Ovary (tissue), 9 donors: ENCODE data around the gene MPV17L. TPM values are rescaled to one million over a fixed set of nuclear protein-coding genes. Genes with fewer than 3 reads are reported as not detected.
A peak's percentile ranks its signal among the peaks of the same experiment; 100 is the strongest.
"Not testable (repeated sequence)": the region's sequence is repeated elsewhere in the genome, so short reads cannot be mapped to it uniquely, and the experiment has no call there.

Experiments
- DNase-seq, 5 donors: peaks; one replicate each; pipeline ENCODE4 v3.0.0-alpha.2; 2019 to 2020
- H3K27ac ChIP-seq, 2 donors: fragments of 200-600 bp; one replicate each; pipeline versions ENCODE4 v1.5.1 to v1.8.0; 2019 to 2022
- H3K27me3 ChIP-seq: fragments of 200-600 bp; one replicate; pipeline ENCODE4 v1.8.0; 2022
- H3K36me3 ChIP-seq: fragments of 200-600 bp; sonication (generic); one replicate; pipeline ENCODE4 v1.5.1; 2019
- H3K4me1 ChIP-seq: one replicate; pipeline ENCODE4 v1.8.1; 2013; ENCODE audit warnings: mild to moderate bottlenecking, moderate library complexity; ENCODE audit not compliant: insufficient read depth
- H3K4me3 ChIP-seq: fragments of 200-600 bp; sonication (generic); one replicate; pipeline ENCODE4 v1.5.1; 2017
- H3K9me3 ChIP-seq, 2 donors: fragments of 200-600 bp in 1 of 2; sonication (generic) in 1 of 2; one replicate each; pipeline versions ENCODE4 v1.5.1 to v1.8.1; 2013 to 2019; ENCODE audit warnings: mild to moderate bottlenecking in 1 of 2, moderate library complexity in 1 of 2
- EP300 ChIP-seq: sonication (generic); formaldehyde crosslinking; IDR thresholded peaks from one replicate; pipeline ENCODE4 v1.6.1; 2017; ENCODE audit warnings: antibody characterized with exemption
- POLR2A ChIP-seq: fragments of 450-650 bp; IDR thresholded peaks from one replicate; pipeline ENCODE4 v1.6.1; 2017; ENCODE audit warnings: antibody characterized with exemption, mild to moderate bottlenecking, moderate library complexity
- WGBS, 3 donors: extraction: QIAGEN DNeasy Blood & Tissue Kit in 1 of 3; methylation state at CpG; one replicate each; pipeline versions ENCODE4 v1.1.5 to v1.1.7; 2013 to 2017; 5-methylcytosine and 5-hydroxymethylcytosine counted together
- intact Hi-C, 4 donors: fragments of 100-400 bp; cut with DNase I; formaldehyde crosslinking; loops; one replicate each; pipeline versions ENCODE4 v1.11.0 to v1.15.1; 2022 to 2023
- polyA plus RNA-seq, 2 donors: library from polyadenylated mRNA; stranded (reverse); fragments of 200-250 nt in 1 of 2; fragments of 350-450 nt in 1 of 2; fragmentation: Illumina TruSeq in 1 of 2; extraction: RNeasy Lipid Tissue Mini Kit (QIAGEN cat#74804) in 1 of 2; gene quantifications; one replicate each; pipeline ENCODE4 v1.2.3, GENCODE V29; 2013 to 2014
- total RNA-seq, 7 donors: library from RNA; depleted of rRNA in 2 of 7; stranded (reverse); fragments of >200 nt in 2 of 7; fragmentation: NEBNext Ultra II Directional in 3 of 7; extraction: Animal tissue kit (Norgen Biotek cat#: 25700) in 3 of 7; gene quantifications; one replicate each; pipeline versions ENCODE4 v1.1.0 to v1.2.4, GENCODE V29; 2016 to 2023
- TF ChIP-seq, protein P1 (sequence below), 3 donors: fragments of 450-650 bp in 2 of 3; fragments of 200-600 bp in 1 of 3; IDR thresholded peaks; one replicate each; pipeline versions ENCODE4 v1.5.1 to v1.8.0; 2016 to 2022; ENCODE audit warnings: antibody characterized with exemption in 3 of 3, mild to moderate bottlenecking in 1 of 3
- donor health status: DM: no; HTN: no; CAD: no; lungs with moderate emphysema.
- donor health status: DM: no; HTN: no; CAD: no.
- donor health status: Bipolar disorder and iron deficiency.
- donor health status: DM: yes; HTN: yes; CAD: no.
- donor health status: DM: no; HTN: no; CAD: no.
- donor health status: DM: yes; HTN: yes; CAD: no.

The MPV17L gene
- total and polyA plus RNA-seq, 9 donors, result 3.8 to 13.9 (median 10.2) TPM

DNA sequence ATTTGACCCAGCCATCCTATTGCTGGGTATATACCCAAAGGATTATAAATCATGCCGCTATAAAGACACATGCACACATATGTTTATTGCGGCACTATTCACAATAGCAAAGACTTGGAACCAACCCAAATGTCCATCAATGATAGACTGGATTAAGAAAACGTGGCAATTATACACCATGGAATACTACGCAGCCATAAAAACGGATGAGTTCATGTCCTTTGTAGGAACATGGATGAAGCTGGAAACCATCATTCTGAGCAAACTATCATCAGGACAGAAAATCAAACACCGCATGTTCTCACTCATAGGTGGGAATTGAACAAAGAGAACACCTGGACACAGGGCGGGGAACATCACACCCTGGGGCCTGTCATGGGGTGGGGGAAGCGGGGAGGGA, 2.5 kb upstream of the MPV17L start:
- H3K36me3 ChIP-seq, H3K27me3 ChIP-seq, H3K9me3 ChIP-seq, H3K27ac ChIP-seq, intact Hi-C loops, DNase-seq, H3K4me1 ChIP-seq, H3K4me3 ChIP-seq: not testable (repeated sequence)
- 92 to 95% (median 92%) methylated on average over 7 to 8 of the region's 8 CpGs for WGBS, 3 donors

DNA sequence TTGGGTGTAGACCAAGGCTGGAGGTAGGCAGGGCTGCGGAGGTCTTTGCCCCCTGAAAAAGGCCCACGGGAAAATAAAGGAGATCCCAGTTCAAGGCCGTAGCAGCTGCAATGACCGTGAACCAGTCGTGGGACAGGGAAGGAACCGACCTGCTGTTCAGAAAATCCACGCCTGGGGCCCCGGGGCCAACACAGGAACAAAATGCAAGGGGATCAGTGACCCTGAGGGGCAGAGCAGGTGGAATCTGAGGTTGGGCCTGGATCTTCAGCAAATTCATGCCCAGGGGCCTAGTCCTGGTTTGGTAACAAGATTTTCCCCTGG, 915 bp downstream of the MPV17L start:
- Histone ChIP-seq H3K27ac (peak overlapping the region in 1 of 2 donors; percentile 33), H3K4me3 (peak overlapping the region; percentile 57)
- H3K9me3 ChIP-seq, intact Hi-C loops, H3K36me3 ChIP-seq, H3K27me3 ChIP-seq, DNase-seq, H3K4me1 ChIP-seq: not testable (repeated sequence)
- 69 to 77% (median 76%) methylated on average over 8 of the region's 8 CpGs for WGBS, 3 donors

DNA sequence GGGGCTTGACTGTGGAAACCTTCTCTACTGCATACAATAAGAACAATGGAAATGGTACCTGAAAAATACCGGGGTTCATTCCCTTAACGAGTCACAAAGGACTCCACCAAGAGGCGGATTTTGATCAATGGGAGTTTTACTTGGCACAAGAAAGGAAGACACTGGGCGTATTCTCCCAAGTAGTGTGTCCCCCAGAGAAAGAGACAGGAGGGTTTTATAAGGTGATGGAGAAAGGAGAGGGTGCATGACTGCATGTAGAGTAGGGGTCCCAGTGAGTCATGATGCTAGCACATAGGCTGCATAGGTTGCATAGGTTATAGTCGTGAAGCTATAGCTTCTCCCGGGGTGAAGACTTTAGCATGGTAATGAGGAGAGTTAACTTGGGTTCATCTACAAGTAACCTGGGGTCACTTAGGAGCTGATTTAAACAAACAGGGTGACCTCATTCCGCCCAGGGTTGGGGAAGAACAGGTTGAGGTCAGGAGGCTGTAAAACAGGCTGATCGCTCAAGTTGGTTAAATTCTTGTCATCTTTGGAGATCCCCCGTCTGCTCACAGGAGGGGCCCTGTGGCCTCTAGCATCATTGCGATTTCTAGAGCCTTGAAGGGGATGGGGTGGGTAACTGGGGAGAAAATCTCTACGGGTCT, 1.5 kb downstream of the MPV17L start:
- H3K27me3 ChIP-seq, result no peaks in the 10 kb centered on the region
- intact Hi-C loops, result no loop called here
- TF ChIP-seq, protein P1, sequence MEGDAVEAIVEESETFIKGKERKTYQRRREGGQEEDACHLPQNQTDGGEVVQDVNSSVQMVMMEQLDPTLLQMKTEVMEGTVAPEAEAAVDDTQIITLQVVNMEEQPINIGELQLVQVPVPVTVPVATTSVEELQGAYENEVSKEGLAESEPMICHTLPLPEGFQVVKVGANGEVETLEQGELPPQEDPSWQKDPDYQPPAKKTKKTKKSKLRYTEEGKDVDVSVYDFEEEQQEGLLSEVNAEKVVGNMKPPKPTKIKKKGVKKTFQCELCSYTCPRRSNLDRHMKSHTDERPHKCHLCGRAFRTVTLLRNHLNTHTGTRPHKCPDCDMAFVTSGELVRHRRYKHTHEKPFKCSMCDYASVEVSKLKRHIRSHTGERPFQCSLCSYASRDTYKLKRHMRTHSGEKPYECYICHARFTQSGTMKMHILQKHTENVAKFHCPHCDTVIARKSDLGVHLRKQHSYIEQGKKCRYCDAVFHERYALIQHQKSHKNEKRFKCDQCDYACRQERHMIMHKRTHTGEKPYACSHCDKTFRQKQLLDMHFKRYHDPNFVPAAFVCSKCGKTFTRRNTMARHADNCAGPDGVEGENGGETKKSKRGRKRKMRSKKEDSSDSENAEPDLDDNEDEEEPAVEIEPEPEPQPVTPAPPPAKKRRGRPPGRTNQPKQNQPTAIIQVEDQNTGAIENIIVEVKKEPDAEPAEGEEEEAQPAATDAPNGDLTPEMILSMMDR (IDR thresholded peaks at IDR 0.05), result no peak
- TF ChIP-seq EP300, result no peak
- TF ChIP-seq POLR2A, result no peak
- H3K9me3 ChIP-seq, result no peaks in the 10 kb centered on the region
- H3K27ac ChIP-seq, result no peak overlapping the region
- no peak overlapping the region for H3K4me3 ChIP-seq
- H3K36me3 ChIP-seq, result no peaks in the 10 kb centered on the region
- DNase-seq, result no peak
- 89 to 93% (median 93%) methylated on average over 11 of the region's 11 CpGs for WGBS, 3 donors
- H3K4me1 ChIP-seq, result peaks cover 2% of the 10 kb centered on the region

DNA sequence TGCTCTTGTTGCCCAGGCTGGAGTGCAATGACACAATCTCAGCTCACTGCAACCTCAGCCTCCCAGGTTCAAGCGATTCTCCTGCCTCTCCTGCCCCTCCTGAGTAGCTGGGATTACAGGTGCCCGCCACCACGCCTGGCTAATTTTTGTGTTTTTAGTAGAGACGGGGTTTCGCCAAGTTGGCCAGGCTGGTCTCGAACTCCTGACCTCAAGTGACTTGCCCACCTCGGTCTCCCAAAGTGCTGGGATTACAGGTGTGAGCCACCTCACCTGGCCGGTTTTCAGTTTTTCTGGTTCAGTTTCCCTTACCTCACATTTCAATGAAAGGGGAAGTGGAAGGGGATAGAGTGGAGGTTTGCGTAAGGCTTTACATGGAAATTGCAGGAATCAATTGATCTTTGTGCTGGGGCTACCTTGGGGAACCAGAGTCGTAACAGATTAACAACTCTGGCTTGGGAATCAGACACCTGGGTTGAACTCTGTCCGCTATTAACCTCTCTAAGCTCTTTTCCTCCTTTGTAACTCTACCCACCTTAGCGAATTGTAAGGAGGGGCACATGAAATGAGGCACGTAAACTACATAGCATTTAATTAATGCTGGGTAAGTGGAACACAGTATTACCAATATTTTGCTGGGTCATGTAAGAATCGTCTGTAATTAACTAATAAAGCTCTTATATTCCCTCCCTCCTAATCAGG, 3.2 kb downstream of the MPV17L start:
- Histone ChIP-seq H3K9me3 (no peaks in the 10 kb centered on the region), H3K4me3 (no peak overlapping the region), H3K4me1 (peaks cover 2% of the 10 kb centered on the region), H3K27ac (no peak overlapping the region), H3K27me3 (no peaks in the 10 kb centered on the region), H3K36me3 (no peaks in the 10 kb centered on the region)
- TF ChIP-seq, protein P1 (IDR thresholded peaks at IDR 0.05), result no peak
- TF ChIP-seq EP300 (no peak), POLR2A (no peak)
- intact Hi-C loops, result loop anchor here in 1 of 4 donors (2.0 kb wide), 1 partner anchor 42 kb away; no protein-coding TSS in a partner anchor
- DNase-seq, result no peak
- WGBS, 3 donors, result 77 to 83% (median 81%) methylated on average over 14 of the region's 14 CpGs

DNA sequence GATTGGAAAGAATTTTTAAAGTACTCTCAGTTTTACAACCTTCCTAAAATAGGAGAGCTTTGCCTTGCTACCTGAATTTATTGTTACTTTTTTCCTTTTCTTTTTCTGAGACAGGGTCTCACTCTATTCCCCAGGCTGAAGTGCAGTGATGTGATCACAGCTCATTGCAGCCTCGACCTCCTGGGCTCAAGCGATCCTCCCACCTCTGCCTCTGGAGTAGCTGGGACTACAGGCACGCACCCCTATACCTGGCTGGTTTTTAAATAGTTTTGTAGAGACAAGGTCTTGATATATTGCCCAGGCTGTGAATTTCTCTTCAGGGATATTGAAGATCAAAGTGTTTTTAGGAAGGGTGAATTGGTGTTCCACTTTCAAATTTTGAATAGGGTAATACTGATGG, 3.8 kb downstream of the MPV17L start:
- Histone ChIP-seq H3K9me3 (no peaks in the 10 kb centered on the region), H3K4me3 (no peak overlapping the region), H3K27ac (no peak overlapping the region), H3K27me3 (no peaks in the 10 kb centered on the region), H3K36me3 (no peaks in the 10 kb centered on the region), H3K4me1 (peaks cover 2% of the 10 kb centered on the region)
- WGBS, 3 donors, result 80 to 84% (median 81%) methylated on average over 3 of the region's 3 CpGs
- DNase-seq, result no peak
- intact Hi-C loops, result loop anchor here in 1 of 4 donors (2.0 kb wide), 1 partner anchor 41 kb away; no protein-coding TSS in a partner anchor
- TF ChIP-seq EP300 (no peak), POLR2A (no peak)
- TF ChIP-seq, protein P1 (IDR thresholded peaks at IDR 0.05), result no peak

DNA sequence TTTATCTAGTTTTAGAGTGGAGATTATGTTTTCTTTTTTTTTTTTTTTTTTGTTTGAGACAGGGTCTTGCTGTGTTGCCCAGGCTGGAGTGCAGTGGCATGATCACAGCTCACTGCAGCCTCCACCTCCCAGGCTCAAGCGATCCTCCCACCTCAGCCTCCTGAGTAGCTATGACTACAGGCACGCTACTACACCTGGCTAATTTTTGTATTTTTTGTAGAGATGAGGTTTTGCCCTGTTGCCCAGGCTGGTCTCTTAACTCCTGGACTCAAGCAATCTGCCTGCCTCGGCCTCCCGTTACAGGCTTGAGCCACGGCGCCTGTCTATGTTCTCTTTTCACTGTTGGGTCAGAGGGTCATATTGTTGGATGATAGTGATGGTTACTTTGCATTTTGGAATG, 4.8 kb downstream of the MPV17L start:
- H3K9me3 ChIP-seq, DNase-seq, H3K27ac ChIP-seq, intact Hi-C loops, H3K27me3 ChIP-seq, H3K4me1 ChIP-seq, H3K36me3 ChIP-seq, H3K4me3 ChIP-seq: not testable (repeated sequence)
- 92 to 96% (median 94%) methylated on average over 6 of the region's 6 CpGs for WGBS, 3 donors
